IPS-NIHi7 (cell line): ENCODE measurements around the gene FYB2.
A peak's percentile ranks its signal among the peaks of the same experiment; 100 is the strongest.
"Not testable (repeated sequence)": the region's sequence is repeated elsewhere in the genome, so short reads cannot be mapped to it uniquely, and the experiment has no call there.

Experiments used
- DNase-seq: peaks from one replicate; pipeline ENCODE4 v3.0.0; 2012; ENCODE audit warnings: mixed read lengths; ENCODE audit errors: extremely low spot score

FYB2 gene

DNA sequence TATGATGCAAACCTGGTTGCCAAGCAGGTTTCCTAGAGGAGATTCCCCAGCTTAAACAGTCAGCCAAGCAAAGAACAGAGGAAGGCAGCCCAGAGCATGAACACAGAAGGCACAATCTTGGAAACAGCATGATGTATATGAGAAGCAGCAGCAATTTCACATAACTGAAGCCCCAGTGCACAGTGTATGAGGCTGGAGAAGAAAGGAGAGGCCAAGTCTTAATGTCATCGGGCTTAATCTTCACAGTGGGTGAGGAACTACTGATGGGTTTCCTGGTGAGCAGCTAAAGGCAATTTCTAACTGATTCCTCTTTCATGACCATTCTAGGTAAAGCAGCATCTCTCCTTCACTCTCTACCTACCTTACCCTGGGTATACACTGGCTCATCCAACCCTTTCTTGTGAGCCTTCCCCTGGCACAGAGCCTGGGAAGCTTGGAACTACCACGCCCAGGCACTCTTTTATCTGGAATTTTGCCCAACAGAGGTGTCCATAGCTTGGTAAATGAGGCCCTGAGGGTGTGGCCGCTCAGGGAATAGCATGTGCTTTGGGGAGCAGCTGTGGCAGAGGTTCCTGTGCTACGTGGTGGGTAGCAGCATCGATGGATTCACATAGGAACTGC lies 22.0 kb downstream of the FYB2 start:
- no peak for DNase-seq

DNA sequence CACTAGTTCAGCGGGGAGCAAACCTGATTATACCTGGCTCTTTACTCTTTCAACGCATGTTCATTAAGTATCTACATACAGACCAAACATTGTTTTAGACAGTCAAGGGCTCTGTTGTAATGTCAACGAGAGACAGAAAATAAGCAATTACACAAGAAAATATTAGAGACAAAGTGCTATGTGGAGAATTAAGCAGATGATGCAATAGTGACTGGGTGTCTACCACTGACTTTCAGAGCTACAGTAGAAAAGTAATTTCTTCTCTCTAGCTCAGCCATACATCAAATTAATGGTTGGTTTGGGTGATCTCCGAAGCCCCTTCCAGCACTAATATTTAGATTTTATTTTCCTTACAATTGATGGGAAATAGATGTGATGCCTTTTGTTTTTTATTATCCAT lies 23.3 kb downstream of the FYB2 start:
- no peak for DNase-seq

DNA sequence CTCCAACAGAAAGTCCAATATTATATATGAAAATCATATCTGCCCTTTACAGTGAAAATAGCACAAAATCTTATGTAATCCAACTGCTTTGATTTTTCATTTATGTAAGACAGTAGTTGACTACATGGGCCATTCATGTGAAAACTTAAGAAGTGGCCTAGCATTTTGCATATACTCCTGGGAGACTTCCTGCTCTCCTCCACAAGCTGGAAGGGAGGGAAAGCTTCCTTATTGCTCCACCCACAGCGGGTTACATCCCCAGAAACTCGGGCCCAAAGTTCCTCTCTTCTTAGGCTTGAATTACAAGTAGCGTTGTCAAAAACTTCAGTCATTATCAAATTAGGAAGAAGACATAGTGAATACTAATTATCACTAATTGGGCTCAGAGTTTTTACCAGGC lies 29.2 kb downstream of the FYB2 start:
- no peak for DNase-seq

- DNase-seq, result no peak
These were observed 30.6 kb downstream of the FYB2 start for GRCh38 chr1:56788588-56788987.

DNA sequence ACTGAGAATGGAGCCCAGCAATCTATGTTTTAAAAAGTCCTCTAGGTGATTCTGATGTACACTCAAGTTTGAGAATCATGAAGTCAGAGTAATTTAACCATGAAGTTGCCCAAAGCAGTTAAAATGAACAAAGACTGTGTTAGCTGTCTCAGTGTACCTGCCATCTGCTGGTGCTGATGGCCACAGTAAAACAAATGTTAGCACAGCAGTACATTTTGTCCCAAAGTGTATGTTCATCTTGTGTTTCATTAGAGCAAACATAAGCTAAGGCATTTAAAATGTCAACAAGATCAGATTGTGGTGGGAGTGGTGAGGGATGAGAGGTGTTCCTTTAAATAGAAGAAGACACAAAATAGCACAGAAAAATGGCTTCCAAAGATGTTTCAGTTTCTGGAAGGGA lies 31.1 kb downstream of the FYB2 start:
- DNase-seq, result no peak

DNA sequence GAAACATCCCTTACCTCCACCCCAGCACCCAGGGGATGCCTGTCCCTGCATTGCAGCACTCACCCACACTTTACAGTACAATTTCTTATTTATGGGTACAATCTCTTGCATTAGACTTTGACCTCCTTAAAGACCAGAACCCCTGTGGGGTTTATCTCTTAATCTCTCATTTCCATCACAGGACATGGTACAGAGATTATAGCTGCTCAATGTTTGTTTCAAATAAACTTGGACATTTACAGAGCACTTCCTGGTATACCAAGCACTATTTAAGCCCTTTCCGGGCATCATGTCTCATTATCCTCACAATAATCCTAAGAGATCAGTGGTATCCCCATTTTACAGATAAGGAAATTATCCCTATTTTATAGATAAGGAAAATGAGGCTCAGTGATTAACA lies 31.9 kb downstream of the FYB2 start:
- DNase-seq, result no peak

DNA sequence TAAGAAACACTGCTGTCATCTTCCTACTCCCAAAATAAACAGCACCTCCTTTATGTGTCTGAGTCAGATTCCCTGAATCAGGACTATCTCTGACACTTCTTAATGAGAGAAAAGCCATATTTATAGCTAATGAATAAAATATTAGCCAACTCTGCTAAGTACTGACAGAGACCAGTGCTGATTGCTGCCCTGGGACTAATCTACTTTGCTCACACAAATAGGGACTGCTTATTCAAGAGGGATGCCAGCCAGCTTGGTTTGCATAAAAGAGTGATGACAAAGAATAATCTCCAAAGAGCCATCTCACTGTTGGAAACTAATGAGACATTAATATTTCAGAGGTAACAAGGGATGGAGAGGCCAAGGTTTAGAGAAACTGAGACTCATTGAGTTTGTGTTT lies 36.4 kb downstream of the FYB2 start:
- DNase-seq, result no peak

DNA sequence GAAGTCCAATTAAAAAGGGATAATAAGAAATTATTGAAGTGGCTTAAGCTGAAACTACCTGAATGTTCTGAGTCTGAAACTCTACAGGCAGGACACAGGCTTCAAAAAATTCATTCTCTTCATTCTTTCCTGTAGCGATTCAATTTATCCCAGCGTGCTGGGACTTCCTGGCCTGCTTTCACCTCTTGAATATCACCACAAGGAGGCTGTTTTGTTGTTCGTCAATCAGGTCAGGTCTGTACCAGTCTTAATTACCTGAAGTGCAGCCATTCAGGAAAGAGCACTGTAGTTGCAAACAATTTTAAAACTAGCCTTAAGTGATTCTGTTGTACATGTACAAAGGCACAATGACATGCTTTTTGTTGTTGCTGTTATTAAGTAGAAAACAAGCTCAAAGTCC lies 38.4 kb downstream of the FYB2 start:
- peak; percentile 30 for DNase-seq

GRCh38 chr1:56780128-56780750 lies 39.0 kb downstream of the FYB2 start:
- no peak for DNase-seq

- DNase-seq, result no peak
These were observed 41.2 kb downstream of the FYB2 start for GRCh38 chr1:56777972-56778371.

DNA sequence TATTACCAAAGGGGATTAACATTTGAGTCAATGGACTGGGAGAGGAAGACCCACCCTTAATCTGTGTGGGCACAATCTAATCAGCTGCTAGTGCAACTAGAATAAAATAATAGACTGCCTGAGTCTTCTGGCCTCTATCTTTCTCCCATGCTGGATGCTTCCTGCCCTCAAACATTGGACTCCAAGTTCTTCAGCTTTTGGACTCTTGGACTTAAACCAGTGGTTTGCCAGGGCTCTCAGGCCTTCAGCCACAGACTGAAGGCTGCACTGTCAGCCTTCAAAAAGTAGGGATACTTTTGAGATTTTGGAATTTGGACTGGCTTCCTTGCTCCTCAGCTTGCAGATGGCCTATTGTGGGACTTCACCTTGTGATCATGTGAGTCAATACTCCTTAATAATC lies 44.5 kb downstream of the FYB2 start:
- DNase-seq, result not testable (repeated sequence)

DNA sequence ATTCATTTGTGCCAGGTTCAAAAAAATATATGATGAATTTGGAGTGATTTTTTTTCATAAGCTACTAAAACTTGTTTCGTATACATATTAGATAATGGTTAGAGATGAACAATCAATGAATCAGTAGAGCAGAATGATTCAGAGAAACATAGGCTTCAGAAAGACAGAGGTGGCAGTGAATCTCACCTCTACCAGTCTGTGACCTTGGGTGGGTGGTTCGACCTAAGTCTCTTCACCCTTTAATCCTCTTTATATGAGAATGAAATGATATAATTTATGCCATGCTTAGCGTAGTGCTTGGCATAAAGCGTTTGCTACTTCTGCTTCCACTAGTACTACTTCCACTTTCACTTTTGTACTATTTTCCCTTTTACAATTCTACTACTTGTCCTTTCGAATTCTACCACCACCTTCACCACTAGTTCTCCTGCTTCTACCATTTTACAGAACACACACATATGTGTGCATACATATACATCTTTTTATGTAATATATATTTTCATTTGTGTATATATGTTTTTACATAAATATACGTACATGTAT lies 45.1 kb downstream of the FYB2 start:
- no peak for DNase-seq

GRCh38 chr1:56773341-56774066 lies 45.7 kb downstream of the FYB2 start:
- DNase-seq, result no peak

- no peak for DNase-seq
These were observed 47.5 kb downstream of the FYB2 start for GRCh38 chr1:56771717-56772116.

- no peak for DNase-seq
These were observed 60.4 kb downstream of the FYB2 start for GRCh38 chr1:56758794-56759193.

DNA sequence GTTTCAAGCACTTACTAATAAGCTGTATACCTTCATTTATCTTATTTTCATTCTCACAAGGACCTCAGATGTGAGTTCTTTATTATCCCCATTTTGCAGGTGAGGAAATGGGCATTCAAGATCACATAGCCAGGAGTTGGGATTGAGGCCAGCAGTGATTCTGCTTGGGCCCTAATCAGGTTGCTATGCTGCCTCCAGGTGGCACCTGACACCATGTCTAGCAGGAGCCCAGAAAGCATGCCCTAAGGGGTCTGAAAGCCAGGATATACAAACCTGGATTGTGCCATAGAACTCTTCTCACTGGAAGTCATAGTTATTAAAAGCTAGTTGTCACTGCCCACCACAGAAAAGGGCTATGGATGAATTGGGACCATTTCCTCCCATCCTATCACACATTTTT lies 61.1 kb downstream of the FYB2 start:
- peak; percentile 62 for DNase-seq

- no peak for DNase-seq
These were observed 63.3 kb downstream of the FYB2 start for GRCh38 chr1:56755911-56756310.

GRCh38 chr1:56754708-56755479 lies 64.3 kb downstream of the FYB2 start:
- DNase-seq, result no peak

GRCh38 chr1:56745231-56745630 lies 74.0 kb downstream of the FYB2 start:
- DNase-seq, result no peak

- no peak for DNase-seq
These were observed 90.2 kb downstream of the FYB2 start for GRCh38 chr1:56728964-56729363.

DNA sequence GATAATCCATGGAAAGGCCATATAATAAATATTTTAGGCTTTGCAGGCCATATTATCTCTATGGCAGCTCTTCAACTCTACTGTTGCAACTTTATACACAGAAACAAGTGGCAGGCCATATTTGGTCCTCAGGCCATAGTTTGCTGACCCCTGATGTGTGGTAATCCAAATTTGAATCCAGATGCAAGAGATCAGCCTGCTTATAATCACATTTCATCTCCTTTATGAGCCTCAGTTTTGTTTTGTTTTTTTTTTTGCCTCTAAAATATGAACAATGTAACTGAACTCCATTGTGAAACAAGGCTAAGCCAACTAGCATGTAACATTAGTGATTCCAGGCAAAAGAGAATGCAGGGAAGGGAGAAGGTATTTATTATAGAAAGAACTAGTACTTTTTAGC lies 92.5 kb downstream of the FYB2 start:
- no peak for DNase-seq

GRCh38 chr1:56719171-56719570 lies 100.0 kb downstream of the FYB2 start:
- DNase-seq, result no peak
